ENCODE data around the gene TMEM86A. TPM values are rescaled to one million over a fixed set of nuclear protein-coding genes. Genes with fewer than 3 reads are reported as not detected.

TMEM86A gene
- polyA plus RNA-seq, 1 donor = 1.6 TPM

DNA sequence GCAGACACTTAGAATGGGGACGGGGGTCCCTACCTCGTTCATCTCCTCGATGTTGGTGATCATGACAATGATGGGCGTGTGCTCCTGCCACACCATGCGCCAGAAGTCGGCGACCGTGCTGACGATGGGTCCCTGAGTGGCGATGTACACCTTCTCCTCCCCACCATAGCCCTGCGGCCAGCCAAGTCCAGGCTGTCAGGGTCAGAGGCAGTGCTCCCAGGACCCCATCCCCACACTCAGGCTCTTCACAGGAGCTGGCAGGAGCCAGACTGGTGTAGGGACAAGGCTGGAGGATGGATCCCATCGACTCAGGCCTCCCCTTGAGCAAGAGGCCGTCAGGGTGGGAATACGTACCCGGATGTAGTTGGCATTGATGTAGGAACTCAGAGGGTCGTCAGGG lies 34.6 kb downstream of the TMEM86A start:
- Histone ChIP-seq H3K36me3 (ENCODE audit: control insufficient read depth, insufficient read depth, low read length) (no peaks in the 10 kb centered on the region), H3K27me3 (ENCODE audit: control insufficient read depth, insufficient read depth, low read length) (peaks cover 4% of the 10 kb centered on the region), H3K9me3 (ENCODE audit: control insufficient read depth, low read depth, low read length) (no peaks in the 10 kb centered on the region), H3K27ac (ENCODE audit: low read length) (no peak overlapping the region), H3K4me3 (ENCODE audit: low read length) (no peak overlapping the region), H3K4me1 (ENCODE audit: control insufficient read depth, insufficient read depth, low read length) (no peaks in the 10 kb centered on the region)
- DNase-seq = no peak
- no CpG with 5 or more reads among the region's 16 CpGs for WGBS (ENCODE audit: insufficient coverage, low lambda C conversion rate)

GRCh38 chr11:18736590-18737148 lies 38.1 kb downstream of the TMEM86A start:
- Histone ChIP-seq H3K27me3 (ENCODE audit: control insufficient read depth, insufficient read depth, low read length) (peaks cover 4% of the 10 kb centered on the region), H3K4me1 (ENCODE audit: control insufficient read depth, insufficient read depth, low read length) (no peaks in the 10 kb centered on the region), H3K36me3 (ENCODE audit: control insufficient read depth, insufficient read depth, low read length) (no peaks in the 10 kb centered on the region), H3K27ac (ENCODE audit: low read length) (no peak overlapping the region), H3K9me3 (ENCODE audit: control insufficient read depth, low read depth, low read length) (no peaks in the 10 kb centered on the region), H3K4me3 (ENCODE audit: low read length) (no peak overlapping the region)
- no peak for DNase-seq
- WGBS (ENCODE audit: insufficient coverage, low lambda C conversion rate) = 40% methylated on average over 1 of the region's 10 CpGs

DNA sequence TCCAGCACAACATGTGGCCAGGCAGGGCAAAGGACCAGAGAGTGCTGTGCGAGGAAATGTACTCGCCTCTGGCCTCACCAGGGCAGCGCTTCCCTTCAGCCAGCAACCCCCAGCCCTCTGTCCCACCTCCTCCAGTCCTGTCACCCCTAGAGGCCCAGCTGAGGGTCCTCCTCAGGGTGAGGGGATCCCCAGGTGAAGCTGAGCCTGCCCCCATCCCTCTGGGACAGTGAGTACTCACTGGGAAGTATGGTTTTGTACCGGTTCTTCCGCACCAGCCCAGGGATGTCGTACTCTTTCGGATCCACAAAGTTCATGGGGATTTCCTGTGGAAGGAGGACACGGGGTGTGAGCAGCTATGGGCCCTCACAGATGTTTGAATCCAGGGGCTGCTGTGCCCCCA lies 39.1 kb downstream of the TMEM86A start:
- Histone ChIP-seq H3K27ac (ENCODE audit: low read length) (no peak overlapping the region), H3K4me1 (ENCODE audit: control insufficient read depth, insufficient read depth, low read length) (no peaks in the 10 kb centered on the region), H3K9me3 (ENCODE audit: control insufficient read depth, low read depth, low read length) (no peaks in the 10 kb centered on the region), H3K4me3 (ENCODE audit: low read length) (no peak overlapping the region), H3K27me3 (ENCODE audit: control insufficient read depth, insufficient read depth, low read length) (peaks cover 4% of the 10 kb centered on the region), H3K36me3 (ENCODE audit: control insufficient read depth, insufficient read depth, low read length) (no peaks in the 10 kb centered on the region)
- DNase-seq = no peak
- WGBS (ENCODE audit: insufficient coverage, low lambda C conversion rate) = no CpG with 5 or more reads among the region's 8 CpGs

- no CpG with 5 or more reads among the region's 4 CpGs for WGBS (ENCODE audit: insufficient coverage, low lambda C conversion rate)
- Histone ChIP-seq H3K4me1 (ENCODE audit: control insufficient read depth, insufficient read depth, low read length) (no peaks in the 10 kb centered on the region), H3K4me3 (ENCODE audit: low read length) (no peak overlapping the region), H3K36me3 (ENCODE audit: control insufficient read depth, insufficient read depth, low read length) (no peaks in the 10 kb centered on the region), H3K9me3 (ENCODE audit: control insufficient read depth, low read depth, low read length) (no peaks in the 10 kb centered on the region), H3K27ac (ENCODE audit: low read length) (no peak overlapping the region), H3K27me3 (ENCODE audit: control insufficient read depth, insufficient read depth, low read length) (peaks cover 4% of the 10 kb centered on the region)
- no peak for DNase-seq
These were observed 41.1 kb downstream of the TMEM86A start for GRCh38 chr11:18739685-18740084.

GRCh38 chr11:18741783-18742182 lies 43.2 kb downstream of the TMEM86A start:
- no peak overlapping the region for H3K4me3 ChIP-seq (ENCODE audit: low read length)
- no CpG with 5 or more reads among the region's 3 CpGs for WGBS (ENCODE audit: insufficient coverage, low lambda C conversion rate)
- no peaks in the 10 kb centered on the region for H3K27me3 ChIP-seq (ENCODE audit: control insufficient read depth, insufficient read depth, low read length)
- DNase-seq = no peak
- no peaks in the 10 kb centered on the region for H3K9me3 ChIP-seq (ENCODE audit: control insufficient read depth, low read depth, low read length)
- H3K36me3 ChIP-seq (ENCODE audit: control insufficient read depth, insufficient read depth, low read length) = no peaks in the 10 kb centered on the region
- H3K4me1 ChIP-seq (ENCODE audit: control insufficient read depth, insufficient read depth, low read length) = no peaks in the 10 kb centered on the region
- no peak overlapping the region for H3K27ac ChIP-seq (ENCODE audit: low read length)

- no peak for DNase-seq
- H3K4me3 ChIP-seq (ENCODE audit: low read length) = no peak overlapping the region
- no peaks in the 10 kb centered on the region for H3K9me3 ChIP-seq (ENCODE audit: control insufficient read depth, low read depth, low read length)
- WGBS (ENCODE audit: insufficient coverage, low lambda C conversion rate) = no CpG with 5 or more reads among the region's 10 CpGs
- no peaks in the 10 kb centered on the region for H3K4me1 ChIP-seq (ENCODE audit: control insufficient read depth, insufficient read depth, low read length)
- H3K27ac ChIP-seq (ENCODE audit: low read length) = no peak overlapping the region
- H3K36me3 ChIP-seq (ENCODE audit: control insufficient read depth, insufficient read depth, low read length) = no peaks in the 10 kb centered on the region
- no peaks in the 10 kb centered on the region for H3K27me3 ChIP-seq (ENCODE audit: control insufficient read depth, insufficient read depth, low read length)
These were observed 44.8 kb downstream of the TMEM86A start for GRCh38 chr11:18743365-18743764.

DNA sequence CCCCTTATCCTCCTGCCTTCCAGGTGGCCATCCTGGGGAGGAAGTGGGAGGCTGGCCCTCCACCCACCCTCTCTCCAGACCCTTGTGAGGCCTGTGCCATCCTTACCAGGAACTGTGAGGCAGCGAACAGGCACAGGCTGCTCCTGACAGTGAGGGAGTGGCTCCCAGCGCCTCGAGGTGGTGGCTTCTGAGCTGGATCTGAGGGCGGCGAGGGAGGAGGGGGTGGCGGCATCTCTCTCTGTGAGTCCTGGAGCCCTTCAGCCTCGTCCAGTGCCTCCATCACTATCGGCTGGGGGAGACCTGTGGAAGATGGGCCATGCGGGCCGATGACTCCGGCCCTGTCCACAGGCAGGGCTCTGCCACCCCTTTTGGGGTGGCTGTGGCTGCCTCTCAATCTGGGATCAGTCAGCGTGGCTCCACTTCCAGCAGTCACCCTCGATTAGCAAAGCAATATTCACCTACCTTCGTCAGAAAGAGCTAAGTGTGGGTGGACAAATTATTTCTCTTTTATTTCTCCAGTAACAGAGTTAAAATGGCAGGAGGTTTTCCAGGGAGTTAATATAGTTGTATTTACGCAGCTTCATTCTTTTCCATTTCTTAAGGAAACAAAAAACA lies 45.4 kb downstream of the TMEM86A start:
- H3K36me3 ChIP-seq (ENCODE audit: control insufficient read depth, insufficient read depth, low read length) = no peaks in the 10 kb centered on the region
- H3K4me3 ChIP-seq (ENCODE audit: low read length) = no peak overlapping the region
- H3K27ac ChIP-seq (ENCODE audit: low read length) = no peak overlapping the region
- H3K27me3 ChIP-seq (ENCODE audit: control insufficient read depth, insufficient read depth, low read length) = no peaks in the 10 kb centered on the region
- no peak for DNase-seq
- WGBS (ENCODE audit: insufficient coverage, low lambda C conversion rate) = 92% methylated on average over 2 of the region's 15 CpGs
- no peaks in the 10 kb centered on the region for H3K4me1 ChIP-seq (ENCODE audit: control insufficient read depth, insufficient read depth, low read length)
- no peaks in the 10 kb centered on the region for H3K9me3 ChIP-seq (ENCODE audit: control insufficient read depth, low read depth, low read length)

- H3K4me1 ChIP-seq (ENCODE audit: control insufficient read depth, insufficient read depth, low read length) = no peaks in the 10 kb centered on the region
- H3K36me3 ChIP-seq (ENCODE audit: control insufficient read depth, insufficient read depth, low read length) = no peaks in the 10 kb centered on the region
- no peaks in the 10 kb centered on the region for H3K27me3 ChIP-seq (ENCODE audit: control insufficient read depth, insufficient read depth, low read length)
- DNase-seq = no peak
- no peak overlapping the region for H3K27ac ChIP-seq (ENCODE audit: low read length)
- no CpG with 5 or more reads among the region's 6 CpGs for WGBS (ENCODE audit: insufficient coverage, low lambda C conversion rate)
- no peak overlapping the region for H3K4me3 ChIP-seq (ENCODE audit: low read length)
- no peaks in the 10 kb centered on the region for H3K9me3 ChIP-seq (ENCODE audit: control insufficient read depth, low read depth, low read length)
These were observed 46.7 kb downstream of the TMEM86A start for GRCh38 chr11:18745251-18745650.

DNA sequence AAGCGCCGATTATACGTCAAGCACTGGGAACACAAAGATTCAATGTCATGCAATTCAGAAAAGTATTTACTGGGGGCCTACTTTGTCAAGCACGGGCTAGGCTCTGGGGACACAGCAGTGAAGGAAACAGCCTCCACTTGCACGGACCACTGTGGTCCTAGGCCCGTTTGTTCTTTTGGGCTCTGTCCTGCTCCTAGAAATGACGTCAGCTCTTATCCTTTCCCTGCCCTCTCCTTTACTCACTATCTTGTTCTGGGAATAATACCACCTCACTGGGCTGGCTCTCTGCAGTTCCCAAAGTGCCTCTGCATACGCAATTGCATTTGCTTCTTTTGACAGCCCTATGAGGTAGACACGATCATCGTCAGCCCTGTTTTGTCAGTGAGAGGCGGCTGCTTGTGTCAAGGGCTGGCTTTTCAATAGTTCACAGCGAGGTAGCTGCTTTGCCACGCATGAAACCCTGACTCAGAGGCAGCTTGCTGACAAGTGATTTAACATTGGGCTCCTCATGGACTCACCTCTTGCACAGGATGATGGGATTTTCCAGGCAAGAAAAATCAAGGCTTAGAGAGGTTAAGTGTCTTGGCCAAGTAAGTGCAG lies 50.3 kb downstream of the TMEM86A start:
- Histone ChIP-seq H3K4me1 (ENCODE audit: control insufficient read depth, insufficient read depth, low read length) (no peaks in the 10 kb centered on the region), H3K27me3 (ENCODE audit: control insufficient read depth, insufficient read depth, low read length) (peaks cover 5% of the 10 kb centered on the region), H3K27ac (ENCODE audit: low read length) (no peak overlapping the region), H3K36me3 (ENCODE audit: control insufficient read depth, insufficient read depth, low read length) (no peaks in the 10 kb centered on the region), H3K9me3 (ENCODE audit: control insufficient read depth, low read depth, low read length) (no peaks in the 10 kb centered on the region), H3K4me3 (ENCODE audit: low read length) (no peak overlapping the region)
- DNase-seq = no peak
- 100% methylated on average over 1 of the region's 13 CpGs for WGBS (ENCODE audit: insufficient coverage, low lambda C conversion rate)

GRCh38 chr11:18749681-18750319 lies 51.2 kb downstream of the TMEM86A start:
- H3K36me3 ChIP-seq (ENCODE audit: control insufficient read depth, insufficient read depth, low read length) = no peaks in the 10 kb centered on the region
- no peak for DNase-seq
- no peak overlapping the region for H3K27ac ChIP-seq (ENCODE audit: low read length)
- H3K4me1 ChIP-seq (ENCODE audit: control insufficient read depth, insufficient read depth, low read length) = no peaks in the 10 kb centered on the region
- H3K27me3 ChIP-seq (ENCODE audit: control insufficient read depth, insufficient read depth, low read length) = peaks cover 5% of the 10 kb centered on the region
- no peaks in the 10 kb centered on the region for H3K9me3 ChIP-seq (ENCODE audit: control insufficient read depth, low read depth, low read length)
- H3K4me3 ChIP-seq (ENCODE audit: low read length) = no peak overlapping the region
- no CpG with 5 or more reads among the region's 12 CpGs for WGBS (ENCODE audit: insufficient coverage, low lambda C conversion rate)

Measured in large intestine (tissue), 3 donors.